ENCODE data around the gene POLR2F. TPM values are rescaled to one million over a fixed set of nuclear protein-coding genes. Genes with fewer than 3 reads are reported as not detected.
"Not testable (repeated sequence)": the region's sequence is repeated elsewhere in the genome, so short reads cannot be mapped to it uniquely, and the experiment has no call there.

The POLR2F gene
- total and polyA plus RNA-seq, 4 experiments from 2014 or later, result 44.9 to 158 (median 90.4) TPM

DNA sequence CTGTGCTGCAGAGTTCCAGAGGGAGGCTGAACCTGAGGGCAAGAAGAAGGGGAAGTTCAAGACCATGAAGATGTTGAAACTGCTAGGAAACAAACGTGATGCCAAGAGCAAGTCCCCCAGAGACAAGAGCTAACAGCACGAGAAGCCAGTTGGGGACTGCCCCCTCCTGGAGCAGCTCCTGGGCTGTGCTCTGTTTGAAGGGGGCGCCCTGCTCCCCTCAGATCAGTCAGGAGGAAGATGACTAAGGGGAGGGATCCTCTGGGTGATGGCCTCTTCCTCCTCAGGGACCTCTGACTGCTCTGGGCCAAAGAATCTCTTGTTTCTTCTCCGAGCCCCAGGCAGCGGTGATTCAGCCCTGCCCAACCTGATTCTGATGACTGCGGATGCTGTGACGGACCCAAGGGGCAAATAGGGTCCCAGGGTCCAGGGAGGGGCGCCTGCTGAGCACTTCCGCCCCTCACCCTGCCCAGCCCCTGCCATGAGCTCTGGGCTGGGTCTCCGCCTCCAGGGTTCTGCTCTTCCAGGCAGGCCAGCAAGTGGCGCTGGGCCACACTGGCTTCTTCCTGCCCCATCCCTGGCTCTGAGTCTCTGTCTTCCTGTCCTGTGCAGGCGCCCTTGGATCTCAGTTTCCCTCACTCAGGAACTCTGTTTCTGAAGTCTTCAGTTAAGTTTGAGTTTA lies 12.7 kb upstream of the POLR2F start:
- no peak overlapping the region for H3K4me3 ChIP-seq (ENCODE audit: low read length in 2 of 2)
- no peak overlapping the region for H3K27ac ChIP-seq (ENCODE audit: low read depth, low read length)
- peaks cover 18% of the 10 kb centered on the region for H3K36me3 ChIP-seq (ENCODE audit: insufficient read depth, low read length)
- H3K27me3 Mint-ChIP-seq, result no peaks in the 10 kb centered on the region
- no peaks in the 10 kb centered on the region for H3K9me3 Mint-ChIP-seq
- ChIA-PET POLR2A (ENCODE audit: partially characterized antibody) (no interaction called here), CTCF (ENCODE audit: partially characterized antibody) (interaction anchor here (1.0 kb wide), 1 partner anchor 123 kb away, joined by 3 read pairs; no protein-coding TSS in a partner anchor)
- H3K4me1 Mint-ChIP-seq, result no peaks in the 10 kb centered on the region
- H3K4me1 ChIP-seq (ENCODE audit: insufficient read depth, low read length), result no peaks in the 10 kb centered on the region
- peak overlapping the region in 3 of 7 donors; percentile 8 to 74 (median 60) for H3K27ac Mint-ChIP-seq
- H3K9me3 ChIP-seq (ENCODE audit: control insufficient read depth in 1 of 2, low read length in 2 of 2), result no peaks in the 10 kb centered on the region
- no peak overlapping the region for H3K4me3 Mint-ChIP-seq
- H3K27me3 ChIP-seq (ENCODE audit: insufficient read depth, low read length), result no peaks in the 10 kb centered on the region
- intact Hi-C loops (cut with micrococcal nuclease), result no loop called here
- no peak for DNase-seq
- H3K36me3 Mint-ChIP-seq, result peaks cover 12 to 30% of the 10 kb centered on the region in 2 donors

DNA sequence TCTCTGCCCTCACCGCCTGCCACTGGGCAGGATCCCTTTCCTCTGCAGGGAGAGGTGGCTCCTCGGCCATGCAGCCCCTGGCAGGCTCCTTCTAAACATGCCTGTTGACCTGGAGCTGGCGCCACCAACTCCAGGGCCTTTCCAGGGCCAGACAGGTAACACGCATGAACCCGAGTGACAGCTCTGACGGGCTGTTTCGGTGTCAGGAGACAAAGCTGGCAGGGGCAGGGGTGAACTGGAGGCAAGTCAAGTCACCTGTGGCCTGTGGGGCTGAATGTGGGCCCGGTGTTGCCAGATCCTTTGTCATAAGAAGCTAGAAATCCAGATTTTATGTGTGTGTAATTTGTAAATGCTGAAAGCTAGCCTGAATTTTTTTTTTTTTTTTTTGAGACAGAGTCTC lies 11.4 kb upstream of the POLR2F start:
- Histone ChIP-seq H3K4me3 (ENCODE audit: low read length in 2 of 2) (no peak overlapping the region), H3K4me1 (ENCODE audit: insufficient read depth, low read length) (no peaks in the 10 kb centered on the region), H3K36me3 (ENCODE audit: insufficient read depth, low read length) (peaks cover 18% of the 10 kb centered on the region), H3K27ac (ENCODE audit: low read depth, low read length) (no peak overlapping the region), H3K9me3 (ENCODE audit: control insufficient read depth in 1 of 2, low read length in 2 of 2) (no peaks in the 10 kb centered on the region), H3K27me3 (ENCODE audit: insufficient read depth, low read length) (no peaks in the 10 kb centered on the region)
- intact Hi-C loops (cut with micrococcal nuclease), result no loop called here
- POLR2A ChIA-PET (ENCODE audit: partially characterized antibody), result no interaction called here
- Mint-ChIP-seq H3K4me3 (no peak overlapping the region), H3K27me3 (no peaks in the 10 kb centered on the region), H3K27ac (peak overlapping the region in 1 of 7 donors; percentile 30), H3K4me1 (no peaks in the 10 kb centered on the region), H3K36me3 (peaks cover 12 to 28% of the 10 kb centered on the region in 2 donors), H3K9me3 (no peaks in the 10 kb centered on the region)
- CTCF ChIA-PET (ENCODE audit: partially characterized antibody), result no interaction called here
- no peak for DNase-seq

DNA sequence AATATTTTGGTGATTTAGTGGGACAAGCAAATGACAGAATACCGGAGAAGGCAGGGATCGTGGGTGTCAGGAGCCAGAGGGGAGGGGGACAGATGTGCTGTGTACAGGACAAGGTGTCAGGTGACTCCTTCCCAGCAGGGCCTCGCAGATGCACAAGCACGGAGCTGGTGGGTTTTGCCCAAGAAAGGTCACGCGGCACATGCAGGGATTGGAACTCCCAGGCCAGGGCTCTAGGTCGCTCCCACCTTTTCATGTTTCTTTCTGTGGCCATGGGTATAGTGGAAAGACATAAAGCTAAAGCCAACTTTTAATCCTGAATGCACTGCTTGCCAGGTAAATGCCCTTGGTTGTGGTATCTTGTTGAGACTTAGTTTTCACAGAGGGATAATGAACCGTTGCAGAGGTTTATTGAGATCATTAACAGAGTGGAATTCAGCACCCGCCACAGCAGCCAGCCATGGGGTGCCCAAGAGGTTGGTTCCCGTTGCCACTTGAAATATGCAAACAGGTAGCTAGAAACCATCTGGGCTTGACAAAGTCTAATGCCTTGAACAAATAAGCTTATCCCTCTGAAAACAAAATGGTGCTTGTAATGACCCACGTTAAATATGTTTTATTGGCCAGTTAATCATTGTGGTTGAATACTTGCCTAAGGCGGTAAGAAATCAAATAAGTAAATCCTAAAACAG lies 10.2 kb upstream of the POLR2F start:
- ChIA-PET POLR2A (ENCODE audit: partially characterized antibody) (interaction anchor here (0.6 kb wide), 1 partner anchor 69 kb away, joined by 3 read pairs; no protein-coding TSS in a partner anchor), CTCF (ENCODE audit: partially characterized antibody) (interaction anchor here (0.6 kb wide), 1 partner anchor 9 kb away, joined by 3 read pairs; no protein-coding TSS in a partner anchor)
- H3K4me1 Mint-ChIP-seq, result no peaks in the 10 kb centered on the region
- intact Hi-C loops (cut with micrococcal nuclease), result no loop called here
- H3K4me1 ChIP-seq (ENCODE audit: insufficient read depth, low read length), result no peaks in the 10 kb centered on the region
- H3K4me3 Mint-ChIP-seq, result no peak overlapping the region
- no peak for DNase-seq
- peaks cover 12 to 22% of the 10 kb centered on the region in 2 donors for H3K36me3 Mint-ChIP-seq
- H3K27me3 ChIP-seq (ENCODE audit: insufficient read depth, low read length), result no peaks in the 10 kb centered on the region
- H3K4me3 ChIP-seq (ENCODE audit: low read length in 2 of 2), result no peak overlapping the region
- no peaks in the 10 kb centered on the region for H3K9me3 ChIP-seq (ENCODE audit: control insufficient read depth in 1 of 2, low read length in 2 of 2)
- no peak overlapping the region for H3K27ac ChIP-seq (ENCODE audit: low read depth, low read length)
- H3K27me3 Mint-ChIP-seq, result no peaks in the 10 kb centered on the region
- H3K27ac Mint-ChIP-seq, result no peak overlapping the region
- no peaks in the 10 kb centered on the region for H3K9me3 Mint-ChIP-seq
- peaks cover 11% of the 10 kb centered on the region for H3K36me3 ChIP-seq (ENCODE audit: insufficient read depth, low read length)

DNA sequence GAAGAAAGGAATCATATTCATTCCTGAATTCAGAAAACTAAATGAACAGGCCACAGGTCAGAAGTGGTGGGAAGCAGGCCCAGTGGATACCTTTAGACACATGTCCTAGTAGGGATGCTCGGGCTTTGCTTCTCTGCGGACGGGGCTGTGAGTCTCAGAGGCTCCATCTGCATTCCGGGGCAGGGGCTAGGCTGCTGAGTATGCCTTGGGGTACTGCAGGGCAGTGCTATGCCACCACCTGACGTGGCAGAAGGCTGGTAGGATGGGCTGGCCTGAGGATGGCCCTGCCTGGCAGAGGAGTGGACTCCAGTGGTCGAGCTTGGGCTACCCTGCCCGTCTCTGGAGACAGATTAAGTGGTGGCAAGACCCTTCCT lies 9.7 kb upstream of the POLR2F start:
- H3K9me3 Mint-ChIP-seq, result no peaks in the 10 kb centered on the region
- peaks cover 12 to 22% of the 10 kb centered on the region in 2 donors for H3K36me3 Mint-ChIP-seq
- no peaks in the 10 kb centered on the region for H3K27me3 Mint-ChIP-seq
- no peak overlapping the region for H3K4me3 Mint-ChIP-seq
- H3K27me3 ChIP-seq (ENCODE audit: insufficient read depth, low read length), result no peaks in the 10 kb centered on the region
- peaks cover 11% of the 10 kb centered on the region for H3K36me3 ChIP-seq (ENCODE audit: insufficient read depth, low read length)
- no peak overlapping the region for H3K27ac Mint-ChIP-seq
- H3K4me3 ChIP-seq (ENCODE audit: low read length in 2 of 2), result no peak overlapping the region
- H3K9me3 ChIP-seq (ENCODE audit: control insufficient read depth in 1 of 2, low read length in 2 of 2), result no peaks in the 10 kb centered on the region
- ChIA-PET CTCF (ENCODE audit: partially characterized antibody) (interaction anchor here (0.6 to 2.0 kb wide), 2 partner anchors 10 kb away, joined by 3 to 4 read pairs; no protein-coding TSS in a partner anchor), POLR2A (ENCODE audit: partially characterized antibody) (interaction anchor here (0.6 kb wide), 1 partner anchor 69 kb away, joined by 3 read pairs; no protein-coding TSS in a partner anchor)
- H3K27ac ChIP-seq (ENCODE audit: low read depth, low read length), result no peak overlapping the region
- intact Hi-C loops (cut with micrococcal nuclease), result no loop called here
- no peak for DNase-seq
- H3K4me1 Mint-ChIP-seq, result peaks cover 0 to 1% (median 0%) of the 10 kb centered on the region in 4 donors
- no peaks in the 10 kb centered on the region for H3K4me1 ChIP-seq (ENCODE audit: insufficient read depth, low read length)

DNA sequence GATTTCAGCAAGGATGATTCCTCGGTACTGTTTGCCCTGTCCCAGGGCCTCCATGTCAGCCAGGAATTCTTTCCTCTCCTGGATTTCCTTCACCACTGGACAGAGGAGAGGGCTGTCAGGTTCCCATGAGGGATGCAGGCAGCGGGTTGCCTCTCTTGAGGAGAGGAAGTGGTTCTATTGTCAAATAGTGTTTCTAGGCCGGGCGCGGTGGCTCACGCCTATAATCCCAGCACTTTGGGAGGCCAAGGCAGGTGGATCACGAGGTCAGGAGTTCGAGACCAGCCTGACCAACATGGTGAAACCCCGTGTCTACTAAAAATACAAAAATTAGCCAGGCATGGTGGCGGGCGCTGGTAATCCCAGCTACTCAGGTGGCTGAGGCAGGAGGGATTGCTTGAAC lies 9.1 kb upstream of the POLR2F start:
- H3K27me3 Mint-ChIP-seq; DNase-seq; H3K4me1 Mint-ChIP-seq; H3K27me3 ChIP-seq (ENCODE audit: insufficient read depth, low read length); H3K4me1 ChIP-seq (ENCODE audit: insufficient read depth, low read length); intact Hi-C loops (cut with micrococcal nuclease); H3K4me3 ChIP-seq (ENCODE audit: low read length in 2 of 2); POLR2A ChIA-PET (ENCODE audit: partially characterized antibody); H3K4me3 Mint-ChIP-seq; H3K9me3 Mint-ChIP-seq; H3K27ac ChIP-seq (ENCODE audit: low read depth, low read length); H3K9me3 ChIP-seq (ENCODE audit: control insufficient read depth in 1 of 2, low read length in 2 of 2): not testable (repeated sequence)
- H3K27ac Mint-ChIP-seq, result peak overlapping the region in 1 of 7 donors; percentile 35
- CTCF ChIA-PET (ENCODE audit: partially characterized antibody), result interaction anchor here (2.0 kb wide), 1 partner anchor 10 kb away, joined by 4 read pairs; no protein-coding TSS in a partner anchor
- H3K36me3 Mint-ChIP-seq, result peaks cover 12 to 20% of the 10 kb centered on the region in 2 donors
- peaks cover 11% of the 10 kb centered on the region for H3K36me3 ChIP-seq (ENCODE audit: insufficient read depth, low read length)

DNA sequence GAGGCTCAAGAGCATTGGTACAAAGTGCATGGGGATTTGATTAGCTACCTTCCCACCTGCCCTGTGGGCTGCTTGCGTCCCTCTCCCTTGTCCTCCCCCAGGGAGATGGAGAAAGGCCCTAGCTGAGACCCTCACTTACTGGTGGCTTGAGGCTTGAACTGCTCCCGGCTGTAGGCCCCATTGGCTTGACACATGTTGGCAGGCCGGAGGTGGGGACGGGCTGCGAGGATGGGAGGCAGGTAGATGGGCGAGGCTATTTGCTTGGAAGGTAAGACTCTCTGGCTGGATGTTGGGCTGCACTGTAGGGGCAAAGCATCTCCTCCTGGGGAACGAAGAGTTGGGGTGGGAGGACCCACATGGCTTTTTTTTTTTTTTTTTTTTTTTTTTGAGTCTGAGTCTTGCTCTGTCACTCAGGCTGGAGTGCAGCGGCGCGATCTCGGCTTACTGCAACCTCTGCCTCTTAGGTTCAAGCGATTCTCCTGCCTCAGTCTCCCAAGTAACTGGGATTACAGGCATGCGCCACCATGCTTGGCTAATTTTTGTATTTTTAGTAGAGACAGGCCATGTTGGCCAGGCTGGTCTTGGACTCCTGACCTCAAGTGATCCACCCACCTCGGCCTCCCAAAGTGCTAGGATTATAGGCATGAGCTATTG lies 6.2 kb upstream of the POLR2F start:
- H3K36me3 Mint-ChIP-seq; H3K4me1 ChIP-seq (ENCODE audit: insufficient read depth, low read length); POLR2A ChIA-PET (ENCODE audit: partially characterized antibody); H3K27ac Mint-ChIP-seq; H3K27me3 ChIP-seq (ENCODE audit: insufficient read depth, low read length); H3K27me3 Mint-ChIP-seq; H3K27ac ChIP-seq (ENCODE audit: low read depth, low read length); H3K9me3 ChIP-seq (ENCODE audit: control insufficient read depth in 1 of 2, low read length in 2 of 2); intact Hi-C loops (cut with micrococcal nuclease); H3K4me3 ChIP-seq (ENCODE audit: low read length in 2 of 2); H3K36me3 ChIP-seq (ENCODE audit: insufficient read depth, low read length); H3K4me3 Mint-ChIP-seq; H3K4me1 Mint-ChIP-seq; DNase-seq; H3K9me3 Mint-ChIP-seq: not testable (repeated sequence)
- CTCF ChIA-PET (ENCODE audit: partially characterized antibody), result interaction anchor here (1.5 to 1.6 kb wide), 2 partner anchors 13 to 16 kb away, joined by 4 read pairs; no protein-coding TSS in a partner anchor

DNA sequence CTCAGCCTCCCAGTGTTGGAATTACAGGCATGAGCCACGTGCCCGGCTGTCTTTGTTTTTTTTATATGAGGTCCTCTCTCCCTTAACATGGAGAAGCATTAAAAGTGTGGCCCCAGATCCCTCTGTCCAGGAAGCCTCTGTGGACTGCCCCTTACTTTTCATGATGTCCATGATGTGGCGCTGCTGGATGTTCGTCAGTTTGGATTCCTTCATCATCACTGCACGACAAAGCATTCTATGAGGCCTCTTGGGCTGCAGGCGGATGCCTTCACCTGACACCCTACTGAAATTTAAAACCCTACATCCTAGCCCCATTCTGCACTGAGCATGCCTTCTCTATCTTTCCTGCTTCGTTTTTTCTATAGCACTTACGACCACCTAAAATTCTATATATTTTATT lies 2.2 kb upstream of the POLR2F start:
- no peak overlapping the region for H3K27ac ChIP-seq (ENCODE audit: low read depth, low read length)
- Mint-ChIP-seq H3K27me3 (peaks cover 9 to 13% of the 10 kb centered on the region in 2 donors), H3K9me3 (no peaks in the 10 kb centered on the region), H3K4me3 (peak overlapping the region in 1 of 8 donors; percentile 67), H3K36me3 (peaks cover 0 to 7% of the 10 kb centered on the region in 2 donors), H3K27ac (no peak overlapping the region), H3K4me1 (peaks cover 21 to 33% (median 27%) of the 10 kb centered on the region in 4 donors)
- H3K4me3 ChIP-seq (ENCODE audit: low read length in 2 of 2), result no peak overlapping the region
- H3K4me1 ChIP-seq (ENCODE audit: insufficient read depth, low read length), result peaks cover 20% of the 10 kb centered on the region
- ChIA-PET CTCF (ENCODE audit: partially characterized antibody) (interaction anchor here (1.4 kb wide), 1 partner anchor 14 kb away, joined by 4 read pairs; no protein-coding TSS in a partner anchor), POLR2A (ENCODE audit: partially characterized antibody) (interaction anchor here (0.6 kb wide), 1 partner anchor 17 kb away, joined by 3 read pairs; no protein-coding TSS in a partner anchor)
- H3K9me3 ChIP-seq (ENCODE audit: control insufficient read depth in 1 of 2, low read length in 2 of 2), result no peaks in the 10 kb centered on the region
- no peaks in the 10 kb centered on the region for H3K36me3 ChIP-seq (ENCODE audit: insufficient read depth, low read length)
- intact Hi-C loops (cut with micrococcal nuclease), result loop anchor here (5.0 kb wide), 2 partner anchors 44 to 344 kb away; partner anchors contain the start of genes GGA1 and MICALL1
- peaks cover 3% of the 10 kb centered on the region for H3K27me3 ChIP-seq (ENCODE audit: insufficient read depth, low read length)
- no peak for DNase-seq

All from CD4-positive, alpha-beta memory T cell (primary cell).